MM.1S (cell line): ENCODE data around the gene ABCC8.

Source experiments
- DNase-seq: peaks from one replicate; pipeline ENCODE4 v3.0.0-alpha.2; 2015
- H2AFZ ChIP-seq: fragments of 300-600 bp; sonication (generic); 2 replicates; pipeline ENCODE4 v1.6.0; 2016; ENCODE audit warnings: antibody characterized with exemption, low read length
- H3F3A ChIP-seq: fragments of 300-600 bp; sonication (generic); 2 replicates; pipeline ENCODE4 v1.6.1; 2016; ENCODE audit warnings: mild to moderate bottlenecking, antibody characterized with exemption, low read length, moderate library complexity, mixed read lengths; ENCODE audit not compliant: insufficient read depth
- H3K27ac ChIP-seq: fragments of 300-600 bp; sonication (generic); 2 replicates; pipeline ENCODE4 v1.5.1; 2016; ENCODE audit warnings: mild to moderate bottlenecking, low read length
- H3K27me3 ChIP-seq: fragments of 300-600 bp; sonication (generic); replicated peaks from 2 replicates; pipeline ENCODE4 v1.6.0; 2016; ENCODE audit warnings: low read length; ENCODE audit not compliant: insufficient read depth
- H3K36me3 ChIP-seq: fragments of 300-600 bp; sonication (generic); replicated peaks from 2 replicates; pipeline ENCODE4 v1.6.1; 2016; ENCODE audit warnings: mild to moderate bottlenecking, low read length, mixed read lengths; ENCODE audit not compliant: insufficient read depth
- H3K4me1 ChIP-seq: fragments of 300-600 bp; sonication (generic); 2 replicates; pipeline ENCODE4 v1.6.1; 2016; ENCODE audit warnings: low read length, mixed read lengths
- H3K4me2 ChIP-seq: fragments of 300-600 bp; sonication (generic); 2 replicates; pipeline ENCODE4 v1.6.0; 2016; ENCODE audit warnings: low read depth, low read length
- H3K4me3 ChIP-seq: fragments of 300-600 bp; sonication (generic); 2 replicates; pipeline ENCODE4 v1.5.1; 2016; ENCODE audit warnings: low read length, mixed read lengths
- H3K79me2 ChIP-seq: fragments of 300-600 bp; sonication (generic); 2 replicates; pipeline ENCODE4 v1.6.1; 2016; ENCODE audit warnings: mixed run types, low read length, mixed read lengths
- H3K9ac ChIP-seq: fragments of 300-600 bp; sonication (generic); 2 replicates; pipeline ENCODE4 v1.6.1; 2016; ENCODE audit warnings: low read length, mixed read lengths
- H3K9me2 ChIP-seq: fragments of 300-600 bp; sonication (generic); replicated peaks from 2 replicates; pipeline ENCODE4 v1.6.1; 2016; ENCODE audit warnings: mild to moderate bottlenecking, low read length, mixed read lengths; ENCODE audit not compliant: insufficient read depth
- H3K9me3 ChIP-seq: fragments of 300-600 bp; sonication (generic); replicated peaks from 2 replicates; pipeline ENCODE4 v1.6.1; 2016; ENCODE audit warnings: mild to moderate bottlenecking, low read length, mixed read lengths; ENCODE audit not compliant: insufficient read depth
- H4K20me1 ChIP-seq: fragments of 300-600 bp; sonication (generic); 2 replicates; pipeline ENCODE4 v1.6.1; 2016; ENCODE audit warnings: mild to moderate bottlenecking, low read length, moderate library complexity, mixed read lengths; ENCODE audit not compliant: insufficient read depth
- EZH2 ChIP-seq: fragments of 300-600 bp; sonication (generic); optimal IDR thresholded peaks from 2 replicates; pipeline ENCODE3; 2017; ENCODE audit warnings: low read depth, mild to moderate bottlenecking, antibody characterized with exemption, low read length, mixed read lengths
- EZH2phosphoT487 ChIP-seq: fragments of 300-600 bp; sonication (generic); IDR thresholded peaks from 2 replicates; pipeline ENCODE4 v1.6.1; 2018; ENCODE audit warnings: antibody characterized with exemption, low read length
- TF ChIP-seq, protein P1 (sequence below): fragments of 300-600 bp; sonication (generic); IDR thresholded peaks from 2 replicates; pipeline ENCODE4 v1.5.1; 2016; ENCODE audit warnings: antibody characterized with exemption, low read length, mixed read lengths

Gene ABCC8

DNA sequence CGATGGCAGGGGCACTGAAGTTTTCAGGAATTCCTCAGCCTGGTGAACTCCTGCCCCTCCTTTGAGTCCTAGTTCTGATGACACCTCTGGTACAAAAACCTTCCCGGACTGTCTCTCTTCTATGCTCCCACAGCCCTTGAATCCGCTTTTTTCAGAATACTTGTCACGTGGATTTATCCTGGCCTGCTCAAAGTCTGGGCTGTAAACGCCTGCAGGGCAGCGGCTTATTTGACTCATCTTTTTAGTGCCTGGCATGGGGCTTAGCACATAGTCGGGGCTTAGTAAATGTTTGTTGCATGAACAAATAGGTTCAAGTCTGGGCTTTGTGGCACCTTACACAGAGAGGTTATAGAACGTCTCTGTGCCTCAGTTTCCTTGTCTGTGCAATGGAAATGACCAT, 74.8 kb downstream of the ABCC8 start:
- TF ChIP-seq, protein P1, sequence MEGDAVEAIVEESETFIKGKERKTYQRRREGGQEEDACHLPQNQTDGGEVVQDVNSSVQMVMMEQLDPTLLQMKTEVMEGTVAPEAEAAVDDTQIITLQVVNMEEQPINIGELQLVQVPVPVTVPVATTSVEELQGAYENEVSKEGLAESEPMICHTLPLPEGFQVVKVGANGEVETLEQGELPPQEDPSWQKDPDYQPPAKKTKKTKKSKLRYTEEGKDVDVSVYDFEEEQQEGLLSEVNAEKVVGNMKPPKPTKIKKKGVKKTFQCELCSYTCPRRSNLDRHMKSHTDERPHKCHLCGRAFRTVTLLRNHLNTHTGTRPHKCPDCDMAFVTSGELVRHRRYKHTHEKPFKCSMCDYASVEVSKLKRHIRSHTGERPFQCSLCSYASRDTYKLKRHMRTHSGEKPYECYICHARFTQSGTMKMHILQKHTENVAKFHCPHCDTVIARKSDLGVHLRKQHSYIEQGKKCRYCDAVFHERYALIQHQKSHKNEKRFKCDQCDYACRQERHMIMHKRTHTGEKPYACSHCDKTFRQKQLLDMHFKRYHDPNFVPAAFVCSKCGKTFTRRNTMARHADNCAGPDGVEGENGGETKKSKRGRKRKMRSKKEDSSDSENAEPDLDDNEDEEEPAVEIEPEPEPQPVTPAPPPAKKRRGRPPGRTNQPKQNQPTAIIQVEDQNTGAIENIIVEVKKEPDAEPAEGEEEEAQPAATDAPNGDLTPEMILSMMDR = no peak
- TF ChIP-seq EZH2phosphoT487 (no peak), EZH2 (no peak)
- no peak overlapping the region for H3K27ac ChIP-seq

DNA sequence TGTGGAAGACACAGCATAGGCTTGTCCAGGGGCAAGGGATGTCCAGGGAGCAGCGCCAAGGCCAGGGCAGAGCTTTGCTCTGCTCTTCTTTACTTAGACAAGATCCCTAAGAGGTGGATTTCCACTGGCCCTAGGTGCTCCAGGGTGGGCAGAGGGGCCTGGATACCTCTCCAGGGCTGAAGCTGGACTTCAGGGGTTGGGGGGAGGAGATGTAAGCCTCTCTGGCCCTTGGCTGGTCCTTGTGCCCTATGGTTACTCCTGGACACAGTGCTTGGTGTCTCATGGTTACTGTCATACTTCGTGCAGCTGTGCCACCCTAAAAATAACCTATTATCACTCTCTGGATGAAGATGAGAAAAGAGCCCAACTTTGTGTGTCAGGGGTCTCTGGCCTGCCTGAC, 75.3 kb downstream of the ABCC8 start:
- Histone ChIP-seq H3F3A (0 out of 2 replicates have a peak, but pooled peaks cover 4% of the 10 kb centered on the region), H3K79me2 (no peaks in the 10 kb centered on the region), H3K36me3 (no peaks in the 10 kb centered on the region), H3K9ac (no peak overlapping the region), H3K4me1 (peaks cover 12% of the 10 kb centered on the region), H4K20me1 (no peaks in the 10 kb centered on the region), H3K27me3 (no peaks in the 10 kb centered on the region), H2AFZ (no peak overlapping the region), H3K9me3 (no peaks in the 10 kb centered on the region), H3K4me3 (no peak overlapping the region), H3K9me2 (no peaks in the 10 kb centered on the region), H3K4me2 (no peak overlapping the region), H3K27ac (no peak overlapping the region)
- DNase-seq = no peak
- no peak for TF ChIP-seq EZH2phosphoT487
- TF ChIP-seq EZH2 = no peak
- TF ChIP-seq, protein P1 = no peak

More for the DNA sequence above, 74.8 kb downstream of the ABCC8 start:
- H4K20me1 ChIP-seq = no peaks in the 10 kb centered on the region
- H3K4me2 ChIP-seq = no peak overlapping the region
- peaks cover 16% of the 10 kb centered on the region for H3K4me1 ChIP-seq
- 0 out of 2 replicates have a peak, but pooled peaks cover 6% of the 10 kb centered on the region for H3F3A ChIP-seq
- no peak overlapping the region for H2AFZ ChIP-seq
- no peak overlapping the region for H3K4me3 ChIP-seq
- H3K9ac ChIP-seq = no peak overlapping the region
- no peaks in the 10 kb centered on the region for H3K9me3 ChIP-seq
- no peaks in the 10 kb centered on the region for H3K9me2 ChIP-seq
- no peaks in the 10 kb centered on the region for H3K27me3 ChIP-seq
- no peaks in the 10 kb centered on the region for H3K36me3 ChIP-seq
- H3K79me2 ChIP-seq = no peaks in the 10 kb centered on the region
- DNase-seq = no peak

DNA sequence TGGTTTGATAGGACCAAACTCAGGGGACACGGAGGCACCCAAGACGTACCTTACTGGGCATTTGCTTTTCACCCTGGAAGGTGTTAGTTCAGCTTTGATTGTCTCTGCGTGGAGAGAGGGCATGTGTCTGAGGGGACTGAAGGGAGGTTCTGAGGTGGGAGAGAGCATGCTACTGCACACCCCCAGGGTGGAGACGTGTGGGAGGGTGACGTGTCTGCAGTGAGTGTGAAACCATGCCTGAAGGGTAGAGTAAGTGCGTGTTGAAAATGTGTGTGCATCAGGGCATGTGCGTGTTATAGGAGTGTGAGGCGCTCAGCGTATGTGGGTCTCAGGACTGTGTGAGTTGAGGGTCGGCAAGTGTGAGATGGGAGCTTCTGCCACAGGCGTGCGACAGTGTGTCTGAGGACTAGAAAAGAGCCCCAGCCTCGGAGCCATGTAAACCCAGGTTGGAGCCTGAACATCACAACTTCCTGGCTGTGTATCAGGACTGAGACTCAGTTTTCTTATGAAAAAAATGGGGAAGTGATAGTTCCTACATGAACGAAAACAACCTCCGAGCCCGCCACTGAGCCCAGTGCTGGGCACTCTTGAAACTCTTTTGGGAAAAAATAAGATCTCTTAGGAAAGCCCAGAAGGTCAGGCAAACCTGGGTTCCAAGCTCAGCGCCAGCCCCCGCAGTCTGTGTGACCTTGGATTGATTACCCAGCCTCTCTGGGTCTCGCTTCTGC, 76.4 kb downstream of the ABCC8 start:
- H3K36me3 ChIP-seq = no peaks in the 10 kb centered on the region
- no peaks in the 10 kb centered on the region for H3F3A ChIP-seq
- no peak overlapping the region for H3K4me3 ChIP-seq
- peaks cover 1% of the 10 kb centered on the region for H3K4me1 ChIP-seq
- H3K9ac ChIP-seq = no peak overlapping the region
- no peak overlapping the region for H2AFZ ChIP-seq
- H4K20me1 ChIP-seq = no peaks in the 10 kb centered on the region
- no peak for DNase-seq
- H3K79me2 ChIP-seq = no peaks in the 10 kb centered on the region
- no peaks in the 10 kb centered on the region for H3K9me2 ChIP-seq
- H3K27me3 ChIP-seq = no peaks in the 10 kb centered on the region
- no peak overlapping the region for H3K4me2 ChIP-seq
- TF ChIP-seq EZH2phosphoT487 = no peak
- TF ChIP-seq, protein P1 = no peak
- no peaks in the 10 kb centered on the region for H3K9me3 ChIP-seq
- no peak overlapping the region for H3K27ac ChIP-seq
